HG02610 (cell line): ENCODE measurements around the gene ZNF507.

ENCODE experiments used
- ATAC-seq: cut with Tn5 transposase; IDR thresholded peaks from one replicate; pipeline ENCODE4 v1.9.1; 2021; ENCODE audit warnings: mild to moderate bottlenecking, moderate library complexity; ENCODE audit not compliant: unreplicated experiment

ZNF507 gene

GRCh38 chr19:32339423-32339822 lies 6.0 kb upstream of the ZNF507 start:
- no peak for ATAC-seq

DNA sequence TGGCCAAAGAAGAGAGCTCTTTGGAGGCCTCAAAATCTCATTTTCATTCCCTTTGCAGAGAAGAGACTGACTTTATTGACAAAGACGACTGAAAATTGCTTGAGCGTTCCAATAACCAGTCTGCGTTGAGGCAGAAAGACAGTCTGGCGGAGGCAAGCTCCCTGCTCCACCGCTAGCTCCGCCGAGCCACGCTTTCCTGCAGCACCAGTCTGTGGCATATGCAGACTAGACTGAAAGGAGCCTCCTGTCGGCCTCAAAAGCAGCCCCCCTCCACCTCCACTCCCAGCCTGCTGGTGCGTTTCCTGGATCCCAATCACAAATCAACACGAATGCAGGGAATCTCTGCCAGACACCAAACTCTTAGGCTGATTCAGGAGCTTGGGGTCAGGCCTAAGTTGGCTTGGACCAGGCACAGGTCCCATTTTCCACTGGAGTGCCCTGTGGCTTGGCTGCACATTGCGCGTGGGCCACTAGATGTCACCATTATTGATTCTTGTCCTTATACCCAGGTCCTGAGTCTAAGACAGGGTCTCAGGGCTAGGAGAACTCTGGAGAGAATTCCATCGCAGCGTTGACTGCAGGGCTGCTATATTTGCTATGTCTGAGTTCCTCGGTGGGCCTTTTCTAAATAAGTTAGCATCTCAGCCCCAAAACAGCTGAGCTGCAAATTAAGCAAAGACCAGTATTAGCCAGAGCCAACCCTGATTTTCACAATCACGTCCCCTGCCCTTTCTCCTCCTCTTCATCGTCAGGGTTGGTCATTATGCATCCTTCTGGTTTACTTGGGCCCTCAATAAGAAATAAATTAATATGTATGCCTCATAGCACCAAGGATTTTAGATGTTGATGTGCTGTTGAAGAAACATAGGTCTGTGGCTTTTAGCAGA lies 5.2 kb upstream of the ZNF507 start:
- no peak for ATAC-seq

DNA sequence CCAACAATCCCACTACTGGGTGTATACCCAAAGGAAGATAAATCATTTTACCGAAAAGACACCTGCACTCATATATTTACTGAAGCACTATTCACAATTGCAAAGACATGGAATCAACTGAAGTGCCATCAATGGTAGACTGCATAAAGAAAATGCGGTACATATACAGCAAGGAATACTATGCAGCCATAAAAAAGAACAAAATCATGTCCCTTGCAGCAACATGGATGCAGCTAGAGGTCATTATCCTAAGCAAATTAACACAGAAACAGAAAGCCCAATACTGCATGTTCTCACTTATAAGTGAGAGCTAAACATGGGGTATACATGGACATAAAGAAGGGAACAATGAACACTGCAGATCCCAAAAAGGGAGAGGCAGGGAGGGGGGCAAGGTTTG lies 2.7 kb upstream of the ZNF507 start:
- no peak for ATAC-seq

- no peak for ATAC-seq
These were observed 1.7 kb upstream of the ZNF507 start for GRCh38 chr19:32343550-32344262.

GRCh38 chr19:32346901-32347300 lies 1.5 kb downstream of the ZNF507 start:
- ATAC-seq = no peak

GRCh38 chr19:32347573-32347972 lies 2.2 kb downstream of the ZNF507 start:
- no peak for ATAC-seq

DNA sequence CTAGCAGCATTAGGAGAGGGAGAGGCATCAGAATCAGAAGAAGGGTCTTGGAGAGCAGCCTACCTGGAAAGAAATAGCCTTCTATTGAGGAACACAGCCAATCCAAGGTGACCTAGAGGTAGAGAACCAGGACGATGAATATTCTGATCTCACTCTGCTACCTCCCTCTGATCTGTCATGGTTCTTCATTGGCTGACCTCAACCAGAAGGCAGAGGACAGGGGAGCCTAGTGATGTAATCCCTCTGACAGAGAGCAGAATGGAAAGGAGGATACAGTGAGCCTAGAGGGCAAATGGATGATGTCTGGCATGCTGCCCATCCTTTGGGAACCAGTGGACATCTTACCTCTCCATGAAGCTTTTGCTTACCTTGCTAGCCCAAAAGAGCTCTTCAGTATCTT lies 3.6 kb downstream of the ZNF507 start:
- no peak for ATAC-seq

DNA sequence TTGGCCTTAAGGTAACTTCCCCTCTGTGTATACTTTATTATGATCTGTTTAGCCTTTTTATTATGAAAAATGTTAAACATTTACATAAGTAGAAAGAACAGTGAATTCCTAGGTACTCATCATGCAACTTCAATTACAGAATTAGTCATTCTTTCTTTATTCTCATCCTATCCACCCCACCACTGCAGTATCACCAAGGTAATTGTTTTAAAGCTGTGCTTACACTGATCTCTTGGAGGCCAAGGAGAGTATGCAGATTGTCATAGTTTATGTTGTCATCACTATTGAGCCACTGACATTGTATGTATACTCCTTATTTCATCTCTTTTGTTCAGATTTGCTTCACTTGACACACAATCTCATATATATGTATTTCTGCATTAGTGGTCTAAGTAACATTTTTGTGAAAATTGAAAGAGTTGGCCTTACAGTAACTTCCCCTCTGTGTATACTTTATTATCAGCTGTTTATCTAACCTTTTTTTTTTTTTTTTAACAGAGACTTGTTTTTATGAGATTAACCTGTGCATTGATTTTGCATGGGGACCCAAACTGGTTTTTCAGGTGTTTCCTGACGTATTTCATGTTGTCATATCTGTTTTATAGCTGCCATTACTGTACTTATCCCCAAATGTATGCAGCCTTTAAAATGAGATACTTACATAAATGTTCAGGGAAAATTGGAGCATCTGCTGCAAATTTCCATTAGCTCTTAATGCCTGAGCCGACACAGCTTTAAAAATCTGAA lies 4.5 kb downstream of the ZNF507 start:
- ATAC-seq = no peak

GRCh38 chr19:32350471-32350865 lies 5.1 kb downstream of the ZNF507 start:
- ATAC-seq = no peak

DNA sequence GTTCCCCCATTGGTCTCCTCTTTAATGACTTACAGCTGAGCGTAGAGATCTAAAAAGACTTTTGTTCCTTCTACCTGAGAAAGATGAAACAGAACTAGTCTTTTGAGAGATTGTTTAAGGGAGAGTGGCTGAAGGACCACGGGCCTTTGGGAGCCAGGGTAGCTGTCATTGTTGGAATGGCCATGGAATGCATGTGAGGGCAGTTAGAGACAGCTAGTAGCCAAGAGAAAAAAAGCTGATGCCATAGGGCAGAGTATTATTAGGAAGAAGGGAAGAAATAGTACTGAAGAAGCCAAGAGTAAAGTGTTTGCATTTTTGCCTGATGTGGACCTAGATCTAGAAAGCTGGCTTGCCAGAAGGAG lies 5.6 kb downstream of the ZNF507 start:
- no peak for ATAC-seq

- no peak for ATAC-seq
These were observed 6.8 kb downstream of the ZNF507 start for GRCh38 chr19:32352241-32352630.

GRCh38 chr19:32354345-32354744 lies 8.9 kb downstream of the ZNF507 start:
- ATAC-seq = no peak

GRCh38 chr19:32355309-32355708 lies 9.9 kb downstream of the ZNF507 start:
- no peak for ATAC-seq

- no peak for ATAC-seq
These were observed 12.3 kb downstream of the ZNF507 start for GRCh38 chr19:32357720-32358119.

DNA sequence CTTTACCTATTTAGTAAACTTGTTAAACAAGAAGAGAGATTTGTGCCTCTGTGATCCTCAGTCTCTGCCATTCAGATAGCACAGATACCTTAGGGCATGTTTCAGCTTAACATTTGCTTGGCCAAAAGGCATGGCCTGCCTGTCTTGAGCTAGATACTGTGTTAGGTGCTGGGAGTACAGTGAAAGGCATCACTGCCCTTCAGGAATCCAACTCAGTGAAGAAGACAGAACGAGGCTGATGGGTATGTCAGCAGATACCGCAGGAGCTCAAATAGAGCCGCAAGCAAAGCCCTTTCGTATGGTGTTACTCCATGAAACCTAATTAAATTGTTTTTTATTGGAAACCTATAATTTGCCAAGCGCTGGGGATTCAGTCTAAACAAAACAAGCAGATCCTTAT lies 12.9 kb downstream of the ZNF507 start:
- no peak for ATAC-seq

DNA sequence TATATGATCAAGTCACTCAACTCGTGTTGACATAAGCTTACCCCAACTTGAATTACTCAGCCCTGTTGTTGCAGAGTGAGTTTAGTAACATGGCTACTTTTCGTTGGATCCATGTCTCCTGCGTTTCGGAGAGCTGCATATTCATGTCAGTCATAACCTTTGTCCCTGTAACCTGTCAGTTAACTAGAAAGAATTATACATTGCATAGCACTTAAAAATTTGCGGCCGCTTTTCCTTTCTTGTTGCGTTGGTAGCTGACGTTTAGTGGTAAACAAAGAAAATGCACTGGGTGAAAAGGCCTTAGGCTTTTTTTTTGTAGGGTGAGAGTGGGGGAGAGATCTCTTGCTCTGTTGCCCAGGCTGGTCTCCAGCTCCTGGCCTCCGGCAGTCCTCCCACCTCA lies 14.2 kb downstream of the ZNF507 start:
- ATAC-seq = no peak

- ATAC-seq = no peak
These were observed 16.3 kb downstream of the ZNF507 start for GRCh38 chr19:32361574-32362317.

DNA sequence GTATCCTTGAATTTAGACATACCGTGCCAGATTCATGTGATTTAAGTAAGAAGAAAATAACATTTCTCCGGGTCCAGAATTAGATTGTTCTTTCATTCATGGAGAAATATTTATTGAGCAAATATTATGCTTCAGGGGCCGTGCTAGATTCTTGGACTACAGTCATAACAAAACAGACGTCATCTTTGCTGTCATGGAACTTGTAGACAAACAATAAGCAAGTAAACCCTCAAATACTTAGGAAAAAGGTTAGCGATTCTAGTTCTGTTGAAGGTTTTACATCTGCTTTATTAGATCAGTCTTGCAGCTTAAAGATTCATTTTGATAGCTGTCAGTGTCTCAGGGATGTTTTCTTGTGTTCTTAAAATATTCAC lies 16.9 kb downstream of the ZNF507 start:
- ATAC-seq = no peak

GRCh38 chr19:32363175-32363574 lies 17.8 kb downstream of the ZNF507 start:
- no peak for ATAC-seq

DNA sequence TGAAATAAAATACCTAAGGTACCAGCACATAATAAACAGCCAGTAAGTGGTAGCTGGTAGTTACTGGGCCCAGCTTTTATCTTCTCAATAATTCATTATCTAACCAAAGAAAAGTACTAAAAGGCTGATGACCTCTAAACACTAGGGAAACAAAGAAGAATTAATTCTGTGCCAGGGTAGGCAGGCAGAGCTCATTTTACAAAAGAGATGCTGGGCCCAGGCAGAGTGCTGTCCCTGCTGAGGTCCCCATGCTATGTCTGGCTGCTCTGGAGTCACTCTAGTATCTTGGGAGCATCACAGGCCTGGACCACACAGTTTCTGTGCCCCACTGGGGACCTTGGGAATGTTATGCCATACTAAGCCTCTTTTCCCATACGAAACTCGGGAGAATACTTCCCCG lies 18.2 kb downstream of the ZNF507 start:
- no peak for ATAC-seq

GRCh38 chr19:32364040-32364439 lies 18.6 kb downstream of the ZNF507 start:
- ATAC-seq = no peak
